ENCODE measurements around the gene MAPK1. TPM values are rescaled to one million over a fixed set of nuclear protein-coding genes. Genes with fewer than 3 reads are reported as not detected.
"Not testable (repeated sequence)": the region's sequence is repeated elsewhere in the genome, so short reads cannot be mapped to it uniquely, and the experiment has no call there.

MAPK1 gene
- total RNA-seq, 1 donor from 2014 or later, result 109 TPM

DNA sequence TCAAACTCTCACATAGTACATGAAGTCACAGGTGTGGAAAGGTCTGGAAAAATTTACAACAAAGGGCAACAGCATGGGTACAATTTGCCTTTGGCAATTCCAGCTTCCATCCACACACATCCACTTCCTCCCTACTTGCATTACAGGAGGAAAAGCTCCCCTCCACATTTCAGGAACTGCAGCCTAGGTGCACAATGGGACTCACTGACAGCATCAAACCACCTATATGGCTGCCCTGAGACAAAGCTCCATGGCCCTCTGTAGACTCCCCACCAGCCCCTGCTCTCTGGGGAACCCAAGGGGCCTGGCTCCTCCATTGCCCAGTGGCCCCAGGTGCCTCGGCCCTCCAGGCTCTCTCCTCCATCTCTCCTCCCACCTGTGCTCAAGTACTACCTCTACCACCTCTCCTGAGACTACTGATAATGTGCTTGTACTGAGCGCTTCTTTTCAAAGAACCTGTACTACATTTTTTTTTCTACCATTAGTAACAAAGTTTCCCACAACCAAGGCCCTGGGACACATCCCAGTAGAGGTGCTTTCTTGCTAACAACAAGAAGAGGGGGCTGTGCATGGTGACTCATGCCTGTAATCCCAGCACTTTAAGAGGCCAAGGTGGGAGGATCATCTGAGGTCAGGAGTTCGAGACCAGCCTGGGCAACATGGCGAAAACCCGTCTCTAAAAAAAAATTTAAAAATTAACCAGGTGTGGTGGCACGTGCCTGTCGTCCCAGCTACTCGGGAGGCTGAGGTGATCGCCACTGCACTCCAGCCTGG, 136.7 kb downstream of the MAPK1 start:
- DNase-seq (ENCODE audit: low spot score), result no peak

DNA sequence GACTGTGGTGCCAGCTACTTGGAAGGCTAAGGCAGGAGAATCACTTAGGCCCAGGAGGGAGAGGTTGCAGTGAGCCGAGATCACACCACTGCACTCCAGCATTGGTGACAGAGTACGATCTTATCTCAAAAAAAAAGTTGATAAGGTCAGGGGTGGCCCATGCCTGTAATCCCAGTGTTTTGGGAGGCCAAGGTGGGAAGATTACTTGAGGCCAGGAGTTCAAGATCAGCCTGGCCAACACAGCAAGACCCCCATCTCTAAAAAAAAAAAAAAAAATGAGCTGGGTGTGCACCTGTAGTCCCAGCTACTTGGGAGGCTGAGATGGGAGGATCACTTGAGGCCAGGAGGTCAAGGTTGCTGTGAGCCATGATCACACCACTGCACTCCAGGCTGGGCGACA, 138.3 kb downstream of the MAPK1 start:
- DNase-seq (ENCODE audit: low spot score), result not testable (repeated sequence)

DNA sequence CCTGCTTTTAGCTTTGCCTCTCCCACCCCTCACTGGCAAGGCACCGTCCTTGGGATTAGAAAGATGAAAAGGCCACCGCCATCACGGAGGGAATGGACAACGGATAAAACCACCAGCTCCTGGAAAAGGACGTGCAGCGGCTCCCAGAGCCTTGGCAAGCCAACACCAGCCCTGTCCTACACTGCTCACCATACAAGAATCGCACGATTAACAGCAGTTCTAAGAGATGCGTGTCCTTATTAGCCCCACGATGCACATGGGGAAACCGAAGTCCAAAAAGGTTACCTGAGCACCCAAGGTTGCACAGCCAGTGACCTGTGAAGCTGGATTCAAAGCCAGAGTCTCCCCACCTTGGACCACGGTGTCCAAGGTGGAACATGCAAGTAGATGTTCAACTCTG, 139.2 kb downstream of the MAPK1 start:
- no peak for DNase-seq (ENCODE audit: low spot score)

DNA sequence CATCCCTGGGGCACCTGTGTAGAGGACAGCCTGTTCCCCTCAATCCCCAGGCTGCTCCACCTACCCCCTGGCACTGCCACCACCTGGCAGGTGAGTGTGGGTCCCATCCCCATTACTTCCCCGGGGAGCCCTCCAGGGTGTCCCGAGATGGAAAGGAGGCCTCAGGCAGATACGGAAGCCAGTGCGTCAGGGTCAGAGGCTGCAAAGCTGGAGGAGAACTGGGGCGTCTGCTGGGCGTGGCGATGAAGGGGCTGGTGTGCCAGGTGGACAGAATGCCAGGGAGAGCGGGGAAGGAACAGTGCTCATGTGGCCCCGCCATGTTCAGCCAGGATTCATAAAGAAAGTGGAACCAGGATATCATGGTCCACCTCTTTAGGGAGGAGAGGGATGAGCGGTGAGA, 139.7 kb downstream of the MAPK1 start:
- DNase-seq (ENCODE audit: low spot score), result no peak

DNA sequence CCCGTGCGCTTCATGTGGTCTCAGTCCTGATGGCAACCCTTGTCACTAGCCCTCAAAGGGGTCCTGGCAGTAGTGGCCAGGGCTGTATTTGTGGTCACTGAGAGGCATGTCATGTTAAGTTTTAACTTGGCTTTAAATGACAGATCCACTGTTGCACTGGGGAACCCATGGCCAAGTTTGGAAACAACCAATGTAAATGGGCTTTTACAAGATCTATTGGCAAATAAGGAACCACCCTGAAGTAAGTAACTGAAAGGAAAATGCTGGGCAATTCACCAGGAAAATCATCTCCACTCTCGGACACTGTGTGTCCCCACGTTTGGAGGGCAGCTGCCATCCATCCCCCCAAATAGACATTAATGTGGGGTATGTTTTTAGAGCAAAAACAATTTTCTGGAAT, 140.3 kb downstream of the MAPK1 start:
- no peak for DNase-seq (ENCODE audit: low spot score)

DNA sequence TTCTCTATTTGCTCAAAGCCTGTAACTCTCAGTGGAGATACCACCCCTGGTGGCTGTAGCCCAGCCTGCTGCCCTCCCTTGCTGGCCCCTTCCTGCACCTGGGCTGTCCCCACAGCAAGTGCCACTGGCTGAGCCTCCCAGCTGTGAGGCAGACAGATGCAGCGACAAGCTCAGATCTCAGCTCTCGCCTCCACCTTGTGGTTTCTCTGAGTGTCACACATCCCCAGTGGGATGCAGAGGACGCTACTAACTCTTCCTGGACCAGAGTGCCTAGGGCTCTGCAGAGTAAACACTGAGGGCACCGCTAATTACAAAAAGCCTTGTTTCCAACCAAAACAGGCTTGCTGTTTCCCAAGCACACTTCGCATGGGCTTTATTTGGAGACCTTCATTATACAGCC, 140.8 kb downstream of the MAPK1 start:
- no peak for DNase-seq (ENCODE audit: low spot score)

DNA sequence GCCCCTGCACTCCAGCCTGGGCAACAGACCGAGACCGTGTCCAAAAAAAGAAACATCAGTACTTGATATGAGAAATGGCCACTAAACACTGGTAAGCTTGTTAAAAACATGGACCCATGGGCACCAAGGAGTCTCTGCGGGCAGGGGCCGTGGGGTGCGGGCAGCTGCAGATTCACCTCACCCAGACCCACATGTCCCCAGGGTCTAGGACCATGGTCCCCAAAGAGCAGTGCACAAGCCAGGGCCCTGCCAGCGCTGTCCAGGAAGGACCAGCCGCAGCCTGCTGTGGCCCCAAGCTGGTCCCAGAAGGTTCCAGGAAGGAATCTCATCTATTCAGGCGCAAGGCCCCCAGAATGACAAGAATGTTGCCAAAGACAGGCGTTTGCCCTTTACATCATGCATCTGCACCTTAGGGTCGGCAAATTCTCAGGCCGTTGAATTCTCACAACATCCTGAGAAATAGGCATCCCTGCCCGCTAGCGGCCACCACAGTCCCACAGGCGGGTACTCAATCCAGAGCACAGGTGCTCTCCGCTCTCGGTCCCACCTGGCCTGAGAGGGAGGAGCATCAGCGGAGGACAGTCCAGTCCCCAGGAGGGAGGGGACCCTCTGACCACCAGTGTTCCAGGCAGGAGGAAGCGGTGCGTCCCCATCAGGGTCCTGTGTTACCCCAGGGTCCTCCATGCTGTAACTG, 141.3 kb downstream of the MAPK1 start:
- no peak for DNase-seq (ENCODE audit: low spot score)

DNA sequence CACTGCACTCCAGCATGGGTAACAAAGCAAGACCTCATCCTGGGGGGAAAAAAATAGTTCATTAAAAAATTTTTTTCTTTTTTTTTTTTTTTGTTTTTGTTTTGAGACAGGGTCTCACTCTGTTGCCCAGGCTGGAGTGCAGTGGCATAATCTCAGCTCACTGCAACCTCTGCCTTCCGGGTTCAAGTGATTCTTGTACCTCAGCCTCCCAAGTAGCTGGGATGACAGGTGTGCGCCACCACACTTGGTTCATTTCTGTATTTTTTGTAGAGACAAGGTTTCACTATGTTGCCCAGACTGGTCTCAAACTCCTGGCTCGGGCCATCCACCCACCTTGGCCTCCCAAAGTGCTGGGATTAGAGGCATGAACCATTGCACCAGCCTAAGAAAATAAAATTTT, 142.9 kb downstream of the MAPK1 start:
- DNase-seq (ENCODE audit: low spot score), result not testable (repeated sequence)

DNA sequence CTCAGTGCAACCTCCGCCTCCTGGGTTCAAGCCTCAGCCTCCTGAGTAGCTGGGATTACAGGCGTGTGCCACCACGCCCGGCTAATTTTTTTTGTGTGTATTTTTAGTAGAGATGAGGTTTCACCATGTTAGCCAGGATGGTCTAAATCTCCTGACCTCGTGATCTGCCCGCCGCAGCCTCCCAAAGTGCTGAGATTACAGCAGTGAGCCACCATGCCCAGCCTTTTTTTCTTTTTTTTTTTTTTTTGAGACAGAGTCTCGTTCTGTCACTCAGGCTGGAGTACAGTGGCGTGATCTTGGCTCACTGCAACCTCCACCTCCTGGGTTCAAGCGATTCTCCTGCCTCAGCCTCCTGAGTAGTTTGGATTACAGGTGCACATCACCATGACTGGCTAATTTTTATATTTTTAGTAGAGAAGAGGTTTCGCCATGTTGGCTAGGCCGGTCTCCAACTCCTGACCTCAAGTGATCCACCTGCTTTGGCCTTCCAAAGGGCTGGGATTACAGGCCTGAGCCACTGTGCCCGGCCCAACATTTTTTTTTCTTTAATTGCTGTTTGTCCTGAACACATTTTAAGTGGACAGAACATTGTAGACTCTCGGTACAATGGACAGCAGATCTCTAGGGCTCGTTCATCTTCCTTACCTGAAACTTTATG, 146.1 kb downstream of the MAPK1 start:
- not testable (repeated sequence) for DNase-seq (ENCODE audit: low spot score)

DNA sequence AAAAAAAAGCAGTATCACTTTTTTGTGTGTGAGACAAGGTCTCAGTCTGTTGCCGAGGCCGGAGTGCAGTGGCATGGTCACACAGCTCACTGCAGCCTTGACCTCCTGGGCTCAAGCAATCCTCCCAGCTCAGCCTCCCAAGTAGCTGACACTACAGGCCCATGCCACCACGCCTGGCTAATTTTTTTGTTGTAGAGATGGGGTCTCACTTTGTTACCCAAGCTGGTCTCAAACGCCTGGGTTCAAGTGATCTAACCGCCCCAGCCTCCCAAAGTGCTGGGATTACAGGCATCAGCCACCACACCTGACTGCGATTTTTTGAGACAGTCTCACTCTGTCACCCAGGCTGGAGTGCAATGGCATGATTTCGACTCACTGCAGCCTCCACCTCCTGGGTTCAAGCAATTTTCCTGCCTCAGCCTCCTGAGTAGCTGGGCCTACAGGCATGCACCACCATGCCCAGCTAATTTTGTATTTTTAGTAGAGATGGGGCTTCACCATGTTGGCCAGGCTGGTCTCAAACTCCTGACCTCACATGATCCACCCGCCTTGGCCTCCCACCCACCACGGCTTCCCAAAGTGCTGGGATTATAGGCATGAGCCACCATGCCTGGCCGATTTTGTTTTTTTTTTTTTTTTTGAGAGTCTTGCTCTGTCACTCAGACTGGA, 147.1 kb downstream of the MAPK1 start:
- DNase-seq (ENCODE audit: low spot score), result not testable (repeated sequence)

DNA sequence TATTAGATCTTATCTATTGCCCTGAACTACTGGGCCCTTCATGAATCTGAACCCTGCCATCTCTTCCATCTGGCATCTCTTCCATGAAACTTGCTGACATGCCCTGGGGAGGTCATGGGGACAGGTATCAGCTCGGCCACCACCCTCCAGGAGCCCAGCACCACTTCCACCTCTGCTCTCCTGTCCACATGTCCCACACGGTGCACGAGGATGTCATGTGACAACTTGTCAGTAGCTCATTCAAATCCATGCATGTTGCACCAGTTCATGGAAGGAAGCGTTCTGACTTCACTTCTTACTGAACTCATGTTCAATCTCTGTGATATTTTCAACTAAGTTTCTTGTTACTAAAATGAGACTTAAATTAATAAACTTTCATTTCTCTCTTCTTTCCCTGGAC, 148.4 kb downstream of the MAPK1 start:
- DNase-seq (ENCODE audit: low spot score), result no peak

DNA sequence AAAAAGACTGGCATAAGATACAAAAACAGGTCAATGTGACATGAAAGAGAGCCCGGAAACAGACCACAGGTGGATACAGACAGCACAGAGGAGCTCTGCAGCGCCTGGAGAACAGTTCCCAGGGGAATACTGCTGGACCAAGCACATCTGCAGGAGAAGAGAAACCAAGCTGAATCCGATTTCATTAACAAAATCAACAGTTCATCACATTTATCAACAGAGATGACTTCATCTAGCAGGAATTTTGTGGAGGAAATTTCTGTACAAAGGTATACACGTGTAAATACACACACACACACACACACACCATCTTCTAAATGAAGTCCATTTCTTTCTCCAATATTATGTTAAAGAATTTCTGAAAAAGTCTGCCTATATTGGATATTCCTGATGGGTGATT, 148.9 kb downstream of the MAPK1 start:
- no peak for DNase-seq (ENCODE audit: low spot score)

DNA sequence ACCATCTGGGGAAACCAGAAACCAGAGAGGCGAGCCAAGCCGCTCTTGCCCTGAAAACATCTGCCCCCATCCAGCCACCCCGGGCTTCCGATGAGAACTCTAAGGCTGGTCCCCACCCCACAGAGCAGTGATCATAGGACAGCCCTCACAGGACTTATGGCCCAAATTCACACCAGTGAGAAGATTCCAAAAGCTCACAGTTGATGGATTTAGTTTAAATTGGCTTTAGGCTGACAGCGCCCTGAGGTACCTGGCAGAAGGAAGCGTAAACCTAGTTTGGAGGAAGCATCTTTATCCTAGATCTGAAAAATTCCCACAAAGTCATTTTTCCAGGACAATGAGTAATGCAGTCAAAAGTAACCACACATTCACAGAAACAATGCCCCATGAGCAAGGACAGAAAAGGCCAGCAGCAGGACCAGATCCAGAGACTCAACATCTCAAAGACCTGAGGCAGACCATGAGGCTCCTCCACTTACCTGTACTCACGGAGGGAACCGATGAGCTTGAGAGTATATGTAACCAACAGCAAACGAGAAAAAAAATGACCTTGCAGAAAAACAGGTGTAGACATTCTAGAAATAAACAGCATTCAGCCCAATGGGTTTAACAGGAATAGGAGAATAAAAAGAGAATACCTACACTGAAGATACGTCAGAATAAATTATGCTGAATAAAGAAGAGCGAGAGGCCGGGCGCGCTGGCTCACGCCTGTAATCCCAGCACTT, 150.9 kb downstream of the MAPK1 start:
- DNase-seq (ENCODE audit: low spot score), result not testable (repeated sequence)

DNA sequence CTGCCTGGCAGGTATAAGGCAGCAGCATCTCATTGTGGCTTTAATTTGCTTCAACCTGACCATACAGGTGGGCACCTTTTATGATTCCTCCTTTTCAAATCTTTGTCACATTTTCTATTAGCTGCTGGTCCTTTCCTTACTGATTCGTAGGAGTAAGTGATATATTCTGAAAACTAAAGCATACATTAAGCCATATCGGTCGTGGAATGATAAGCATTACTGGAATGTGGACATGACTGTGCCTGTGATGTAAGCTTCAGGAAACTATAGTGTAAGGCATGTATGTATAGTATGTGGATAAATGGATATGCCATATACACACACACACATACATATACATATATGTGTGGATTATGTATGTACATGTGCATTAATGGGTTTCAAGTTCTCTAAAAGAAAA, 152.7 kb downstream of the MAPK1 start:
- DNase-seq (ENCODE audit: low spot score), result no peak

DNA sequence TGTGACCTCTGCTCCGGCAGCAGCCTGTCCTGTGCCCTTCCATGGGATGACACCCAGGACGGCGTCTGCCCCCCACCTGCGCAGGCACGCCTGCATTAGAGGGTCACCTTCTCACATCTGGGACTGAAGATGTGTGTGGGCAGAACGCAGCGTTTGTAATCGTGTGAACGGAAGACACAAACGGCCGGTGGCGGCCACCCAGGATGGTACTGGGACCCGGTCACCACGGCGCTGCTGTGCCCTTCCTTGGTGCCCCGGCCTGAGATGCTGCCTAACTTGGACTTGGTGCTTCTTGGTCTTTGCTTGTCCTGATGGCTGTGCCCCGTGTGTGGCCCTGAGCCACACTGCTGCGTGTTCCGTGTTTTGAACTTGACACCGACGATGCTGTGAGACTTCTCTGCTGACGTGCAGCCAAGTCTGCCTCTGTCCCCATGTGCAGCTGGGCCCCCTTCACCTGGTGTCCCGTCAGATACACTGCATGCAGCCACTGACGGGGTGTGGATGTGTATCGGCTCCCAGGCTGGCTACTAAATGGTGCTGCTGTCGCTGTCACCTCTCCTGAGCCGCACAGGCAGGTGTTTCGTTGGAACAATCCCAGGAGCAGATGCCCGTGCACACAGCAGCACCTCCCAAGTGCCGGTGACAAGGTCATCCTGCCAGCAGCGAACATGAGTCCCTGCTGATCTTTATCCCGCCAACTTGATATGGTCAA, 153.2 kb downstream of the MAPK1 start:
- no peak for DNase-seq (ENCODE audit: low spot score)

DNA sequence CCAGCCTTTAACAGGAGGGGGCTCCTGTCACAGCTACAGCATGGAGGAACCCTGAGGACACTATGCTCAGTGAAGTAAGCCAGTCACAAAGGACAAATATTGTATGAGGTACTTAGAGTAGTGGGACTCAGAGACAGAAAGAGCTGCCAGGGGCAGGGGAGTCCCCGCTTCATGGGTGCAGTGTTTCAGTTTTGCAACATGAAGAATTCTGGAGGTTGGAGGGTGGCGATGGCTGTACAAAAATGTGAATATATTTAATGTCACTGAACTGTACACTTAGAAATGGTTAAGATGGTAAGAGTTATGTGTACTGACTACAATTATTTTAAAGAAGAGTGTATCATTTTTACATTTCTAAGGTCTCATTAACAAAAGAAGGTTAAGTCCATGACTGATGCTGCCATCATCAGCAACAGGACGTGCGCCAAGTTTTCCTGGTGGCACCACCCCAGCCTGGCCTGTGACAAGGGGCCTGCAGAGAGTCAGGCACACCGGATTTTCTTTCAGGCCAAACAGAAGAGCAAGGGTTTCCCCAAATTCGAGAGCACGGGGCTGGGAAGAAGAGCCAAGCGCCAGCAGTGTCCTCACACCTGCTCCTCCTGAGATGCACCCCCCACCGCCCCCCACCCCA, 153.9 kb downstream of the MAPK1 start:
- no peak for DNase-seq (ENCODE audit: low spot score)

DNA sequence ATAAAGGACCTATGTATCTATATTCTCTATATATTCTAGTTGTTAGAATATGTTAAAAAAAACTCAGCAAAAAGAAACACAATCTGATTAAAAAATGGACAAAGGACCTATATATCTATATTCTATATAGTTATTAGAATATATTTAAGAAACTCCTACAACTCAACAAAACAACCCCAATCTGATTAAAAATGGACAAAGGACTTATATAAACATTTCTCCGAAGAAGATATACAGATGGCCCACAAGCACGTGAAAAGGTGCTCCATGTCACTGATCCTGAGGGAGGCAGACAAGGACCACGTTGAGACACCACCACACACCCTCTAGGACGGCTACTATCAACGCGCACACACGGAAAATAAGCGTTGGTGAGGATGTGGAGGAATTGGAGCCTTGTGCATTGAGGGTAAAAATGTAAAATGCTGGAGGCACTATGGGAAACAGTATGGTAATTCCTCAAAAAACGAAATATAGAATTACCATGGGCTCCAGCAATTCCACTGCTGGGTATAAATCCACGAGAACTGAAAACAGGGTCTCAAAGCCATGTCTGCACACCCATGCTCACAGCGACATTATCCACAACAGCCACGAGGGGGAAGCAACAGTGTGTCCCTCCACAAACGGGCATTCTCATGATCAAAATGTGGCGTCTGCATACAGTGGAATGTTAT, 154.6 kb downstream of the MAPK1 start:
- no peak for DNase-seq (ENCODE audit: low spot score)

DNA sequence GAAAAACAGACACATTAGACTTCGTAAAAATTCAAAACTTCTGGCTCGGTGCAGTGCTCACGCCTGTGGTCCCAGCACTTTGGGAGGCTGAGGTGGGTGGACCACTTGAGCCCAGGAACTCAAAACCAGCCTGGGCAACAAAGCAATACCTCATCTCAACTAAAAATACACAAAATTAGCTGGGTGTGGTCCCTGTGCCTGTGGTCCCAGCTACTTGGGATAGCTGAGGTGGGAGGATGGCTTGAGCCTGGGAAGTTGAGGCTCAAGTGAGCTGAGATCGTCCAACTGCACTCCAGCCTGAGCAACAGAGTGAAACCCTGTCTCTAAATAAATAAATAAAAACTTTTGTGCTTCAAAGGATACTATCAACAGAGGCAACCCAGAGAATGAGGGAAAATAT, 155.6 kb downstream of the MAPK1 start:
- no peak for DNase-seq (ENCODE audit: low spot score)

DNA sequence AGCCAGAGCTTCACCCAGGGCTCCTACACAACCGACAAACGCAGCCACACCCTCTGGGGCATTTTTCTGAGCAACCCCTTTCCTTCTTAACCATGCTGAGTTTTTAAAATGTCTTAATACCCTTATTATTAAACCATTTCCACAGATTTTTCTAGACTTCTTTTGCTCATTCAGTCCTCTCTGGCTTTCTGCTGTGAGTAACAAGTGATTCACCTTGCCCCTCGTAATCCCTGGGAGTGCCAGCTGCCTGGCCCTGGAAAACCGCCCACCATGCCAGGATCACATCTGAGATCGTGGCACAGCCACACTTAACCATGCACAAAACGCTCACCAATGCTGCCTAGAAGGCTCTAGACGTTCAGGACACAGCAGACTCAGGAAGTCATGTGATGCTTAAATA, 157.3 kb downstream of the MAPK1 start:
- DNase-seq (ENCODE audit: low spot score), result no peak
